RCC 7860 (cell line): ENCODE data around the gene CCBE1.
"Not testable (repeated sequence)": the region's sequence is repeated elsewhere in the genome, so short reads cannot be mapped to it uniquely, and the experiment has no call there.

Experiments used
- DNase-seq: peaks from one replicate; pipeline ENCODE4 v3.0.0-alpha.2; 2015; ENCODE audit warnings: low spot score
- FAIRE-seq: peaks from 2 replicates; lab custom pipeline; 2012; peaks lifted over from hg19 to GRCh38; lab: Jason Lieb, UNC

The CCBE1 gene

DNA sequence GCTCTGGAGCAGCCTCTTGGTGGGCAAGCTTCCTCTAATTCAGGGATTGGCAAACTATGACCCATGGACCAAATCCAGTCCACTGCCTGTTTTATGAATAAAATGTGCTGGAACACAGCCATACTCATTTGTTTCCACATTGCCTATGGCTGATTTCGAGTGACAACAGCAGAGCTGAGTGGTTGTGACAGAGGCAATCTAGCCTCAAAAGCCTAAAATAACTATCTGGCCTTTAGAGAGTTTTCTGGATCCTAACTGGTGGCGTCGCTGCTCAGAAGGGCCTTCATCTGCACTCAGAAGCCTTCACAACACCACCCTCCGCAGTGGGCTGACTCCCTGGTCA is 147.1 kb downstream of the CCBE1 start:
- no peak for DNase-seq
- FAIRE-seq: no peak

DNA sequence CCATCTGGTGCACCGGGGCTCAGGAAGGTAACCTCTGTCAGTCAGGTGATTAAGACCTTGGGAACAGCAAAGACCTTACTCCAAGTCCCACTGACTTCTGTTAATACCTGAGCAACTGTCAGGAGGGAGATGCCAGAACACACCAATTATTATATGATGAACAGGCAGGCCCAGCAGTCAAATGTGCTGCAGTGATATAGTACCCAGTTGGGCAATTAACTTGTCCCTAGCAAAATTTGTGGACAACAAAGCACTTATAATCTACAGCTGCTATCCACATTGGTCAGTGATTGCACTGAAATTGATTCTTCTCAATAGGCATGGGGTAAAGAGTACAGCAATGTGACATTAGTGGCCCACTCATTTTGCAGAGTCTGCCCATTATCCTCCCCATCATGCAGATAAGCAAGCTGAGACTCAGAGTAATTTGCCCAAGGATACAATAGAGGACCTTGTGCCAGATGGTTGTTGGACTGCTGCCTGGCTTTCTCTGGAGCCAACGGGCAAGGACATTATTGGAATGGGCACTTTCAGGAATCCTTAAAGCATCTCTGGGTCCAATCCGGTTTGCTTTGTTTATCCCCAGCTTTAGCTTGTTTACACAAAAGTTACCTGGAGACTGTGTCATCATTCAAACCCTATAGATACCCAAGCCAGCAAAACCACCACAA is 147.6 kb downstream of the CCBE1 start:
- DNase-seq: no peak
- FAIRE-seq: no peak

DNA sequence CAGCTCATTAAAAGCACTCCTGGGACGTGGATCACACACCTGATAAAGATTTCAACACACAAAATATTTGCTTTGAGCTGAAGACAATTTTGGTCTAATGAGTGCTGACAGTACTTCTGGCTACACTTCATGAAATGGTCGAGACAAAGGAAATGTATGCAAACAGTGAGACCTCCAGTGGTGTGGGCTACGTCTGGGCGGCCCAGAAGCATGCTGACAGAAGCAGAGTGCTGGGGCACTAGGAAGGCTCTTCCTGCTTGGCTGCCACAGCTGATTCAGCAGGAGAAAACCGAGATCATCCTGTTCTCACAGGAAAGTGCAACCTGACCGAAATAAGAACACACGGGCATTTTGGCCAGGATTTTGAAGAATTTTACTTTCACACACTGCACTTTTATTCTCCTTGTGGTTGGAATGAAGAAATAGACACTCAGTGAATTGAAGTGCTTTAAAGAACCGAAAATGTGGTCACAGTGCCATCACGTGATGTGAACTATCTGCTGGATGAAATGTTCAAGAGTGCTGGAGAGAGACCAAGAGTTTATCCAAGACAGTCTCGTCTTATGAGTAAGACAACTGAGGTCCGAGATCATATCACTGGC is 149.5 kb downstream of the CCBE1 start:
- FAIRE-seq: no peak
- DNase-seq: peak; percentile 20

DNA sequence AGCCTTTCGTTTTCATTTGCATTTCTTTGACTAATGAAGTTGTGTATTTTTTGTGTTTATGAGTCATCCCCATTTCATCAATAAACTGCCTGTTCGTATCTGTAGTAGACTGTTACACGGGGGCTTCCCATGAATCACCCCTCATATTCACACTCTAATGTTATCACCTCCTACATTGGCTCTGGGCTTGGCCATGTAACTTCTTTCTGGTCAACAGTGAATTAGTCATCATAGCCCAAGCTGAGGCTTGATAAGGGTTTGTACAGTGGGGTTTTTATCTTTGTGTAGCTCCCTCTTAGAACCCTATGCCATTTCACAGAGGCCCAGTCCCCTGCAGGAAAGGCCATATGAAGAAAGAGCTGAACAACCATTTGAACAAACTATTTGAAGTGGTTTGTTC is 151.0 kb downstream of the CCBE1 start:
- DNase-seq (peak; percentile 35), FAIRE-seq (no peak)

DNA sequence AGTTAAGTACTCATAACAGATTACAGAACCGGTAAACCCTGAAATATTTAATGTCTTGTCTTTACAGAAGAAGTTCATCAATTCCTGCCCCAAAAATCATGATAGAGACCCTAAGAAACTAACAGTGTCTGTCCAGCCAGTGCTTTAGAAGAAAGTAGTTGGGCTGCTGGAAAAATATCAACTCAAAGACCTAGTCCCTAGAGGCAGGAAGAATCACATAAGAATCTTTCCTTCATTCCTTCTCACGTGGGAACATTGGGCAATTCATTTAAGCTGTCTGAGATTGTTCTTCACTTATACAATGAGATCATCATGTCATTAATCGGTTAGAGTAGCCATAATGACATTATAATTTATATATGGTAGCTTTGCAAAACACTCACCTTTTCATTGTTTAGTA is 156.4 kb downstream of the CCBE1 start:
- FAIRE-seq (no peak), DNase-seq (no peak)

DNA sequence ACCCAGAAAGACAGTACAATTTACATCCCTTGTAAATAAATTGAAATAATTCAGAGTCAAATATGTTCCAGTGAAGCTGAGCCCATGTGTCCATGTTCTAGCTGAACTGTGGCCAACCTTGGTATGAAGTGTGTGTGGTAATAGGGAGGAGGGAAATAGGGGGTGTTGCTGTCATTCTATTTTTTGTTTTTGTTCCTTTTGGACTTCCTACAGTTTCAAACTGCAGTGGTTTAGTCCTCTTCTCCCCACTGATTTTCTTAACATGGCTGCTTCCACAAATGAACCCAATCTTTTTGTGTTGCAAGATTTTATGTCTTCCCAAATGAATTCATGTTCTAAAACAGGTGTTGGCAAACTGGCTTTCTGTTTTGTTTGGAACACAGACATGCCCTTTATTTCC is 156.9 kb downstream of the CCBE1 start:
- no peak for DNase-seq
- no peak for FAIRE-seq

DNA sequence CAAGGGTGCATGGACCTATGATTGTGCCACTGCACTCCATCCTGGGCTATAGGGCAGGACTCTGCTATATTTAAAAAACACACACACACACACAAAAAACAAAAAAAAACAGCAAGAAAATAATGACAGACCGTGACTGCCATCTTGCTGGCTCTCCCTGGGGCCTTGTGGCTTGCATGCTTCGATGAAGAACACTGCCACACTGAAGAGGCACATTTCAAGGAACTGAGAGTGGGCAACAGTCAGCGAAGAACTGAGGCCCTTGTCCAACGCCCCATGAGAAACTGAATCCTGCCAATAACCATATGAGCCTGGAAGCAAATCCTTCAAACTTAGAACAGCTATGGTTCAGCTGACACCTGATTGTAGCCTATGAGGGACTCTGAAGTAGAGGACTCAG is 158.1 kb downstream of the CCBE1 start:
- FAIRE-seq (no peak), DNase-seq (no peak)

DNA sequence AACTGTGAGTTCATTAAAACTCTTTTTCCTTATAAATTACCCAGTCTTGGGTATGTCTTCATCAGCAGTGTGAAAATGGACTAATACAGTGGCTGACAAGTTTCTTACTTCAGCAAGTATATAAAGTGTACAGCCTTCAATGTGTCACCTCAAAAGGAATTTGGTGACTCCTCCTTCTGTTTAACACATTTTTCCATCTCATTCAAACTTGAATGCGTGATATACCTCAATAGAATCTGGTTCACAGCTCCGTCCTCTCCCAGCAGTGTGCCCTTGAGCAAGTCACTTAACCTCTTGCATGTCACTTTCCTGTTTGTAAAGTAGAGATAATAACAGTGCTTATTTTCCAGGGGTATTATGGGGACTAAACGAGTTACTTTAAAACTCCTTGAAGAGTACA is 159.6 kb downstream of the CCBE1 start:
- FAIRE-seq (no peak), DNase-seq (no peak)

DNA sequence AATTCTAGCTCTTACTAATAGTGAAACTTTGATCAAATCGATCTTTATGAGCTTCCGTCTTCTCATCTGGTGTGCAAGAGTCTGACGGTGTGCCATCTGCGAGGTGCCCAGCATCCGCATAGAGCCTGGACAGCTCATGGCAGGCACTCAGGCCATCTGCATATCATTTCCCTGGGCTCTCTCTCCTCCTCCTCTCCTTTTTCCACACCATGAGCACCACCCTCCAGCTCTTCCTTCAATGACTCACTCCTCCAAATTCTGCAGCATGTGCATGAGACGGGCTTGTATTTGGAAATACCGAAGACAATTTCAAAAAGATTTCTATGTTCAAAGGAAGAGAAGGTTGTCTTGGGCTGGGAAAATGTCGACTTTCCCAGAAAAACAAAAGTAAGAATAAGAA is 161.1 kb downstream of the CCBE1 start:
- DNase-seq (no peak), FAIRE-seq (no peak)

DNA sequence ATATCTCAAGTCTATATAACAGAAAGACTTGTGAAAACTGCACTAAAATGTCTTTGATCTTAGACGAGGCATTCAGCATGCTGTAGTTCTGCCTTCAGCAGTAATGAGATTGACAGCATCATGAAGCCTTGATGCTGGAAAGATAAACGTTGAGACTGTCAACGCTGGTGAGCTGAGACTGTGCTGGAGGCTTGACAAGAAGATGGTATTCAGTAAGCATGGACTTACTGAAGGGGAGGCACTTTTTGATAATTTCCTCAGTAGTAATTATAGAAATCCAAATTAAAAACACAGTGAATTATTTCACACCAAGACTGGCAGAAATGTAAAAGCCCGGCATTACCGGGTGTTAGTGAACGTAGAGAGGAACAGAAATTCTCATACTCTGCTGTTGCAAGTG is 162.2 kb downstream of the CCBE1 start:
- DNase-seq (no peak), FAIRE-seq (no peak)

DNA sequence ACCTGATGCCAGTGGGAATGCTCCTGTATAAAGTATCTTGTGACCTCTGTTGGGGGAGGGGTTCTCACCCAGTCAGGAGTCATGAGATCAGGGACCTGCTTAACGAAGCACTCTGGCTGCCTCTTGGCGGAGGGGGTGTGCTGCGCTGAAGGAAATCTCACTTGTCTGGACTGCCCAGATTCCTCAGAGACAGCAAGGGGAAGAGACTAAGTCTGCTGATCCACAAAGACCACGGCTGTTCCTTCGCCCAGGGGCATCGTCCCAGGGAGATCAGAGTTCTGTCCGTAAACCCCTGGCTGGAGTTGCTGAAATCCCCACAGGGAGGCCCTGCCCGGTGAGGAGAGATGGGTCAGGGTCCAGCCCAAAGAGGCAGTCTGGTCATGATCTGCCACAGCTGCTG is 168.4 kb downstream of the CCBE1 start:
- FAIRE-seq (no peak), DNase-seq (no peak)

DNA sequence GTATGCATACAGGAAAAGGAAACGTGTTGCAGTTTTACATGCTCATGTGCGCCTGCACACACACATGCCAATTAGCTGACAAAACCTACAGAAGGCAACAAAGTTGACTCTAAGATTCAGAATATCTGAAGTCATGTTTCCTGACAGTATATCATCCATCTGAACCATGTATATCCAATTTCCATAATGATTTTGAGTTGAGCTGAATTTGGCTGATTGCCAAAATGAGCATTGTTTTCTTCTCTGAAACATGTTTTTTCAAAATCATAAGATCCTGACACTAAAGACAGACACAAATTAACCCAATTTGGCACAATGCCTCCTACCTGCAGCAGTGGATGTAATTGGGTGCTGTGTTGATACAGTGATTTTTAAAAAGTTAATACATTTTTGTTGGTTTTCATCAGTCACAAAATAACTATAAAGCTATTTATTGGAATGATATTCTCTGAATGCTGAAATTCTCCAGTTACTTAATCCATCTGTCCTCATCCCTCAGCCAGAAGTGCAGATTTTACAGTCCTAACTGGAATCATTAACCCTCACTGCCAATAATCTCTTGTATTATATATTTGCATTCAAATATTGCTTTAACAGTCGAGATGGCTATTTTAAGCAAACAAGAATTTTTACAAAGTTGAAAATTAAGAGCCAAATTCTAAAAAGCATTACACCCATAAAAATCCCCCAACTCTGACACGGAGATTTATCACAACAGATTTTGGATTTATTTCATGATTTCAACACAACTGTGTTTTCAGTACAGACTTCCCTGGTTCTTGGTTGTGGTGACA is 176.5 kb downstream of the CCBE1 start:
- DNase-seq (no peak), FAIRE-seq (no peak)

DNA sequence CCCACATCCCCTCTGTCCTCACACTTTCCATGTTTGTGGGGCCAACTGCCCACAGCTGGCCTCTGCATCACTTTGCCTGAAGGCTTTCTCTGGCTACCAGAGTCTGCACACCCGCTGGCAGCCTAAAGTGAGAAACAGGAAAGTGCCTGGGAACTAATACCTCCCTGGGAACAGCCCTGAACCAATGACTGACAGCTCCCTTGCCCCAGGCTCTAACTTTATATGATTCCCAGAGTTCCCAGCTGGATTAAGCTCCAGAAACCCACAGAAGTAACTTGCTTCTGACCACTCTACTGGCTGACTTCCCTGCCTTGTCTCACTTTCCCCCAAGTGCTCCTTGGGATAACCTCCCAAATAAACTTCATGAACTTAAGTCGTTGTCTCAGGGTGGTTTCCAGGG is 178.5 kb downstream of the CCBE1 start:
- FAIRE-seq: no peak
- DNase-seq: no peak

DNA sequence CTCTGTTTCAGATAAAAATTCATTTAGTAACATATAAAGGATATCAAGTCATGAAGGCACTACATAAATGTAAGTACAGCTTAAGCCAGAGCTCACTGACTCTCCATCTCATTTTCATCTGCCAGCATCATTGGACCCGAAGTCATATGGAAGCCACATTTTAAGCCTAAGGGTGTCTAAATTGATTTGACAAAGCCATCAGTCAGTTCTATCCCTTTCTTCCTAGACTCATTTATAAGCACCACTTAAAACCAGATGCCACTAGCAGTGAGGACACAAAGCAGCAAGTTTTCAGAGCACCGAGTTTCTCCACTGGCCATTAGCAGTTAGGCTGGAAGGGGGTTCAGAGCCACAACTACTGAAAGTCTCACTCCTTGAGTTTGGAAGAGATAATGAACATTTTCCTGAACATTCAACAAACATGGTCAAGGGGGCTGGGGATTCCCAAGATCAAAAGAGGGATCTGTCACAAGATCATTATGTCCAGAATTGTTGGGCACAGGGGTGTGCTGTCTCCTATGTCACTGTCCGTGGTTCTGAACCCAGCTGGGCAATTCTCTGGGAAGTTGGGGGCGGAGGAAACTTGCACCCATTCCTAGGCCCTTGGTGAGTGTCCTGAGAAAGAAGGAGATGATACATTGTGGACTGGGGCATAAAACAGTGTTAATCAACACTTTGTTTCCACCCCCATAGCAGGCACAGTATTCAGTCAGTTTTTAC is 179.6 kb downstream of the CCBE1 start:
- no peak for DNase-seq
- no peak for FAIRE-seq

DNA sequence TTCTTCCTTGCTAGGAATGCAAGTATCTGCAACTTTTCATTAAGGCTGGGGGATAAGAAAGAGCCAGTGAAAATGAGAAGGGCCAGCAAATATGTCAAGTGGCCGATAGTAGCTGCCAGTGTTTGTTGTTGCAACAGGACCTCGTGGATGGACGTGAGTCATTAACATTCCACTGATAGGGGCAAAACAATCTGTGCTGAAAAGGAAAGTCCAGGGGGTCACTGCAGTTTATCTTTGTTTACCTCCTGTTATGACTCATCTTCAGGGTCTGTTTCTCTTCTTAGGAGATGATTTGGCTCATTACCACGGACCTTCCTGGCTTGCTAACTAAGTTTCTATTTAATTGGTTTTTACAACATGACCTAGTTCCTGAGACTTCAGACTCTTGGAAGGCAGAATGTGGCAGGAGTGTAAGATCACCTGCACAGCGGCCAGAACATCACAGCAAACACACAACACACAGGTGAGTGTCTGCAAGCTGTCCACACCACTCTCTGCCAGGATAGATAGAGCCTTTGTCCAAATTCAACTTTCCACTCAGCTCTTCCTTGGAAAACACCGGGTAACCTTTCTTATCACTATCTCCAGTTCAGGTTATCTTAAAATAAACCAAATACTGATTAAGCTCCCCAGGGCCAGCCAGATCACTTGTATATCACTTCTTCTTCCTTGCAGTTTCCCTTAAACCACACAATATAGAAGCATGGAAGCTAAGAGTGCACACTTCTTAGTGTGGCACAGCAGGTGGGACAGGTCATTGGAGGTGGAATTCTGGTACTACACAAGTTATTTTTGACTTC is 180.7 kb downstream of the CCBE1 start:
- FAIRE-seq: no peak
- DNase-seq: peak; percentile 64

DNA sequence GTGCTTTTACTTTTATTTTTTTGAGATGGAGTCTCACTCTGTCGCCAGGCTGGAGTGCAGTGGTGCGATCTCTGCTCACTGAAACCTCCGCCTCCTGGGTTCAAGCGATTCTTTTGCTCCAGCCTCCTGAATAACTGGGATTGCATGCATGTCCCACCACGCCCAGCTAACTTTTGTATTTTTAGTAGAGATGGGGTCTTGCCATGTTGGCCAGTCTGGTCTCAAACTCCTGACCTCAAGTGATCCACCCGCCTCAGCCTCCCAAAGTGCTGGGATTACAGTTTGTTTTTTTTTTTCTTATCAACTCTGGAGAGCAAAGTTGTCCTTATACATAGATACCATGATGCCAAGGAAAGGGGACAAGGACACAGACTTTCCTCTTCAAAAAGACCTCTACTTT is 181.3 kb downstream of the CCBE1 start:
- not testable (repeated sequence) for DNase-seq, FAIRE-seq

DNA sequence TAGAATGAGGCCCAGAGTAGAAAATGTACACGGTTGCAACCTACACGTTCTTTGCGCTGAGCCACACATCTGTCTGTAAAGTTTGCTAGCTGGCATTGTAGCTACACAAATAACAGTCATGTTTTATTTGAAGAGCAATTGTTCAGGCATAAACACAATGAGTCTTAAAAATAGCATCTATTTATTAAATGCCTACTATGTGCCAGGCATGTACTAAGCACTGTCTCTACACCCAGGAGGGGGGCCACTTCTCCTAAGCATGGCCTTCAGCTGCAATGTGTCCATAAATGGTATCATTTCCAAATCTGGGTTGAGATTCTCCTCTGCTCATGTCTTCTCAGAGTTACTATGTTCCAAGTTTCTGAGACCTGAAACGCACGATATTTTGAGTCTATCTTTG is 182.1 kb downstream of the CCBE1 start:
- no peak for FAIRE-seq
- DNase-seq: no peak

DNA sequence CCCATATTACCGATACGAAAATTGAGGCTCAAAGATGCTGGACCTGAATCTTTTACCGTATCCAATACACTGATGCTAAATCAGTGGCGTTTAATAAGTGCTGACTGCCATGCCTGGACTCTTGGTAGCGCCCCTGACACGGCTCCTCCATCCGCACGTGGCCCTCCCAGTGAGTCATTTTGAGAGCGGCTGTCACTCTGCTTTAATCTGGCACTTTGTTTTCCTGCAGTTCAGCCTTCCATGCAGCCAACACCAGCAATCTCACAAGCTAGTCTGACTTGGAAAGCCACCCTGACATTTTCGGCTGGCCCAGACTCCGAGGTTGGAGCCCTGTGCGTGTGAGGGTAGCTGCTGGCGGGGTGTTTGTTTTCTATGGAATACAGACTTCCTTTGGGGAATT is 183.0 kb downstream of the CCBE1 start:
- FAIRE-seq (no peak), DNase-seq (no peak)

DNA sequence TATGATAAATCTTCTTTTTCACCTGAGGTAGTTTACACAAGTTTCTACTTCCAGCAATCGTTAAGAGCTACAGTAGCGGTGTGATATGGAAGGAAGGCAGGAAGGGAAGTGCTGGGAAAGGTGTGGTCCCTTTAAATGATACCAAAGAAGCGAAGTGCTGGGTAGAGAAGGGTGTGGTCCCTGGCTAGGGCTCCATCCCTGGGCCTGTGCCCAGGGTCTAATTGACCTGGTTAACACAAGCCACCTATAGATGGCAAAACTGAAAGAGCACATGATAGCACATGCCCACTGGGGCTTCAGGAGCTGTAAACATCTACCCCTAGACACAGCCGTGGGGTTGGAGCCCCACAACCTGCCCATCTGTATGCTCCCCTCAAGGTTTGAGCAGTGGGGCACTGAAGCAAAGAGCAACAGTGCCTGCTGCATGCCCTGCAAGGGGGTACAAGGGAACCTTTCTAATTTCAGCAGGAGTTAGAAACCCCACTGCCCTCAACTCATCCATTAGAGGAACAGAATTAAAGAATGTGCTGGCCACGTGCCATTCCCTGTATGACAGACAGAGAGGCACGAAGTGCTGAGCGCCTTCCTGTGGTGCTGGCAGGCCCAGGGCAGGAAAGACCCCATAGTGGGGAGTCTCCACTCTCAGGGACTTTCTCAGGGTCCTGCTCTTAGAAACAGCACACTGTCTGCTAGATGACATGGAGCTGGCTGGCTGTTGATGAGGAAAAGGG is 185.0 kb downstream of the CCBE1 start:
- DNase-seq: no peak
- no peak for FAIRE-seq
